Esophagus muscularis mucosa (tissue), 4 donors: ENCODE data around the gene MRPS21. TPM values are rescaled to one million over a fixed set of nuclear protein-coding genes. Genes with fewer than 3 reads are reported as not detected.

Experiments
- DNase-seq: peaks from one replicate; pipeline ENCODE4 v3.0.0-alpha.2; 2017; ENCODE audit errors: extremely low spot score
- H3K27ac ChIP-seq, 4 donors: fragments of 200-600 bp; sonication (generic); replicated peaks in 1 of 4; 1 replicate in 3 of 4; 2 replicates in 1 of 4; pipeline ENCODE4 v1.5.1; 2016 to 2019; ENCODE audit warnings: mild to moderate bottlenecking in 1 of 4
- H3K27me3 ChIP-seq, 4 donors: fragments of 200-600 bp; sonication (generic); one replicate each; pipeline versions ENCODE4 v1.5.1 to v1.6.0; 2016 to 2019
- H3K36me3 ChIP-seq, 4 donors: fragments of 200-600 bp; sonication (generic); one replicate each; pipeline ENCODE4 v1.5.1; 2016 to 2019
- H3K4me1 ChIP-seq, 4 donors: fragments of 200-600 bp; sonication (generic); one replicate each; pipeline ENCODE4 v1.5.1; 2016 to 2019
- H3K4me3 ChIP-seq, 4 donors: fragments of 200-600 bp; sonication (generic); 1 replicate in 2 of 4; 2 replicates in 2 of 4; pipeline ENCODE4 v1.5.1; 2016 to 2019; ENCODE audit warnings: mild to moderate bottlenecking in 4 of 4, moderate library complexity in 1 of 4
- H3K9me3 ChIP-seq, 4 donors: fragments of 200-600 bp; sonication (generic); 1 replicate in 3 of 4; 2 replicates in 1 of 4; pipeline ENCODE4 v1.5.1; 2016 to 2019
- EP300 ChIP-seq: sonication (generic); formaldehyde crosslinking; IDR thresholded peaks from one replicate; pipeline ENCODE4 v1.6.1; 2017; ENCODE audit warnings: antibody characterized with exemption
- POLR2A ChIP-seq: fragments of 450-650 bp; IDR thresholded peaks from one replicate; pipeline ENCODE4 v1.6.1; 2017; ENCODE audit warnings: antibody characterized with exemption, moderate library complexity, mild to moderate bottlenecking, low read depth
- POLR2AphosphoS5 ChIP-seq, 2 donors: sonication (generic); formaldehyde crosslinking; IDR thresholded peaks; one replicate each; pipeline ENCODE4 v1.6.1; 2017; ENCODE audit warnings: antibody characterized with exemption in 2 of 2
- WGBS: methylation state at CpG from one replicate; pipeline ENCODE4 v1.1.5; 2018; 5-methylcytosine and 5-hydroxymethylcytosine counted together
- intact Hi-C: fragments of 100-400 bp; cut with DNase I; formaldehyde crosslinking; loops from one replicate; pipeline ENCODE4 v1.15.1; 2023
- total RNA-seq, 4 donors: library from RNA; depleted of rRNA; stranded (reverse); fragments of >200 nt; gene quantifications; one replicate each; pipeline versions ENCODE4 v1.1.0 to v1.2.1, GENCODE V29; 2016
- TF ChIP-seq, protein P1 (sequence below), 3 experiments: fragments of 200-600 bp in 2 of 3; fragments of 450-650 bp in 1 of 3; sonication (generic) in 2 of 3; IDR thresholded peaks; one replicate each; pipeline ENCODE4 v1.5.1; 2017 to 2019; ENCODE audit warnings: antibody characterized with exemption in 3 of 3, mild to moderate bottlenecking in 2 of 3, moderate library complexity in 1 of 3

Gene MRPS21
- total RNA-seq, 4 donors from 2014 or later = 44.2 to 59.0 (median 48.1) TPM

- Histone ChIP-seq H3K27ac (peak overlapping the region; percentile 92 to 98 (median 96)), H3K27me3 (no peaks in the 10 kb centered on the region), H3K36me3 (peaks cover 21 to 33% (median 30%) of the 10 kb centered on the region in 4 donors), H3K4me3 (peak overlapping the region; percentile 76 to 99 (median 94)), H3K4me1 (peaks cover 35 to 55% (median 49%) of the 10 kb centered on the region in 4 donors), H3K9me3 (no peaks in the 10 kb centered on the region)
- WGBS = 22% methylated on average over 10 of the region's 10 CpGs
- no peak for TF ChIP-seq EP300
- no peak for TF ChIP-seq POLR2A
- TF ChIP-seq, protein P1, sequence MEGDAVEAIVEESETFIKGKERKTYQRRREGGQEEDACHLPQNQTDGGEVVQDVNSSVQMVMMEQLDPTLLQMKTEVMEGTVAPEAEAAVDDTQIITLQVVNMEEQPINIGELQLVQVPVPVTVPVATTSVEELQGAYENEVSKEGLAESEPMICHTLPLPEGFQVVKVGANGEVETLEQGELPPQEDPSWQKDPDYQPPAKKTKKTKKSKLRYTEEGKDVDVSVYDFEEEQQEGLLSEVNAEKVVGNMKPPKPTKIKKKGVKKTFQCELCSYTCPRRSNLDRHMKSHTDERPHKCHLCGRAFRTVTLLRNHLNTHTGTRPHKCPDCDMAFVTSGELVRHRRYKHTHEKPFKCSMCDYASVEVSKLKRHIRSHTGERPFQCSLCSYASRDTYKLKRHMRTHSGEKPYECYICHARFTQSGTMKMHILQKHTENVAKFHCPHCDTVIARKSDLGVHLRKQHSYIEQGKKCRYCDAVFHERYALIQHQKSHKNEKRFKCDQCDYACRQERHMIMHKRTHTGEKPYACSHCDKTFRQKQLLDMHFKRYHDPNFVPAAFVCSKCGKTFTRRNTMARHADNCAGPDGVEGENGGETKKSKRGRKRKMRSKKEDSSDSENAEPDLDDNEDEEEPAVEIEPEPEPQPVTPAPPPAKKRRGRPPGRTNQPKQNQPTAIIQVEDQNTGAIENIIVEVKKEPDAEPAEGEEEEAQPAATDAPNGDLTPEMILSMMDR (IDR thresholded peaks at IDR 0.05) = no peak
- no peak for TF ChIP-seq POLR2AphosphoS5 (IDR thresholded peaks at IDR 0.05)
- intact Hi-C loops = loop anchor here (2.0 kb wide), 1 partner anchor 23 kb away; the partner anchor contains the start of gene MRPS21
- DNase-seq = no peak
Measured at GRCh38 chr1:150269451-150269850, 24.2 kb upstream of the MRPS21 start.

- peak overlapping the region; percentile 46 to 75 (median 74) for H3K27ac ChIP-seq
- H3K36me3 ChIP-seq = peaks cover 9 to 14% (median 12%) of the 10 kb centered on the region in 4 donors
- H3K9me3 ChIP-seq = no peaks in the 10 kb centered on the region
- no peak overlapping the region for H3K4me3 ChIP-seq
- H3K27me3 ChIP-seq = no peaks in the 10 kb centered on the region
- no peak for TF ChIP-seq POLR2AphosphoS5 (IDR thresholded peaks at IDR 0.05)
- no peak for TF ChIP-seq POLR2A
- TF ChIP-seq, protein P1 (IDR thresholded peaks at IDR 0.05) = no peak
- no peak for TF ChIP-seq EP300
- peaks cover 35 to 53% (median 49%) of the 10 kb centered on the region in 4 donors for H3K4me1 ChIP-seq
- 90% methylated on average over 6 of the region's 7 CpGs for WGBS
- intact Hi-C loops = no loop called here
- DNase-seq = no peak
Measured at GRCh38 chr1:150271291-150271959, 22.2 kb upstream of the MRPS21 start.

- no peaks in the 10 kb centered on the region for H3K27me3 ChIP-seq
- 39% methylated on average over 1 of the region's 1 CpG for WGBS
- peak overlapping the region; percentile 34 to 41 (median 37) for H3K4me3 ChIP-seq
- intact Hi-C loops = no loop called here
- TF ChIP-seq POLR2A (no peak), POLR2AphosphoS5 (IDR thresholded peaks at IDR 0.05) (no peak), EP300 (no peak)
- TF ChIP-seq, protein P1 (IDR thresholded peaks at IDR 0.05) = no peak
- no peak for DNase-seq
- peaks cover 23 to 34% (median 33%) of the 10 kb centered on the region in 4 donors for H3K4me1 ChIP-seq
- H3K27ac ChIP-seq = peak overlapping the region; percentile 46 to 75 (median 74)
- peaks cover 0 to 9% (median 0%) of the 10 kb centered on the region in 4 donors for H3K36me3 ChIP-seq
- no peaks in the 10 kb centered on the region for H3K9me3 ChIP-seq
Measured at GRCh38 chr1:150273311-150273710, 20.4 kb upstream of the MRPS21 start.

DNA sequence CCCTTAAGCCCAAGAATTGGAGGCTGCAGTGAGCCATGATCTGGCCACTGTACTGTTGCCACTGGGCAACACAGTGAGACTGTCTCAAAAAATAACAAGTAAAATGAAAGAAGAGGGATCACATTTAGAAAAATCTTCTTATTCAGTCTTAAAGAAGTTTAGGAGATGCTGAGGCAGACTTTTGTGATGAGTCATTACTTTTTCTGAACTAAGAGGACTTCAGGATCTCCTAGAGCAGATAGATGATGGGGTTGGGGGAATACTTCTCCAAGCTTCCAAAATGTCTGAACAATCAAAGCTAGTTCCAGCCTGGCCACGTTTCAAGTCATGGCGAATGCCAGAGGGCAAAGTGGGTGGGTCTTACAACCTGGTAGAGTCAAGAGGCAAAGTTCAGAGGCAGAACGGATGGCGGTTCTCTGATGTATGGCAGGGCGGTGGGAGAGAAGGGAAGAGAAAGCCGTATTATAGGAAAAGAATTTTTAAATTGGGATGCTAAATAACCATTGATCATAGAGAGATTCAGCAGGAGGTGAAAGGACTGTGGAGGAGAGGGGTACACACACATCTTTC is 13.4 kb upstream of the MRPS21 start:
- peaks cover 0 to 12% (median 7%) of the 10 kb centered on the region in 4 donors for H3K36me3 ChIP-seq
- WGBS = 87% methylated on average over 6 of the region's 6 CpGs
- intact Hi-C loops = loop anchor here (2.0 kb wide), 1 partner anchor 23 kb away; the partner anchor contains the start of gene CA14

More for the DNA sequence above, 13.4 kb upstream of the MRPS21 start:
- TF ChIP-seq POLR2AphosphoS5 (IDR thresholded peaks at IDR 0.05) (no peak), POLR2A (no peak), EP300 (no peak)
- TF ChIP-seq, protein P1 (IDR thresholded peaks at IDR 0.05) = no peak
- Histone ChIP-seq H3K4me1 (peaks cover 23 to 47% (median 44%) of the 10 kb centered on the region in 4 donors), H3K4me3 (no peak overlapping the region), H3K27ac (peak overlapping the region; percentile 91 to 96 (median 95)), H3K27me3 (no peaks in the 10 kb centered on the region), H3K9me3 (no peaks in the 10 kb centered on the region)
- DNase-seq = no peak
